Neural crest cell (in vitro differentiated cells): Measurements from ENCODE around the gene TSR3. TPM values are rescaled to one million over a fixed set of nuclear protein-coding genes. Genes with fewer than 3 reads are reported as not detected.

Source experiments
- DNase-seq: peaks from one replicate; pipeline ENCODE4 v3.0.0; 2021; ENCODE audit warnings: low read depth, mixed read lengths, low spot score
- H3K27ac Mint-ChIP-seq: one replicate; pipeline ENCODE4 v1.8.0; 2021; ENCODE audit warnings: mild to moderate bottlenecking, mixed read lengths; ENCODE audit not compliant: unreplicated experiment
- H3K27me3 Mint-ChIP-seq: 2 replicates; pipeline ENCODE4 v1.8.0; 2021; ENCODE audit warnings: low read depth, mild to moderate bottlenecking, mixed read lengths
- H3K36me3 Mint-ChIP-seq: 2 replicates; pipeline ENCODE4 v1.8.0; 2021; ENCODE audit warnings: low read depth, mild to moderate bottlenecking, mixed read lengths
- H3K4me1 Mint-ChIP-seq: 2 replicates; pipeline ENCODE4 v1.8.0; 2021; ENCODE audit warnings: mixed read lengths
- H3K4me3 Mint-ChIP-seq: one replicate; pipeline ENCODE4 v1.8.0; 2021; ENCODE audit warnings: mild to moderate bottlenecking, mixed read lengths
- H3K9me3 Mint-ChIP-seq: 2 replicates; pipeline ENCODE4 v1.8.0; 2021; ENCODE audit warnings: mixed read lengths
- total RNA-seq: library from RNA; stranded (reverse); gene quantifications from 2 replicates; pipeline ENCODE4 v1.2.1, GENCODE V29; 2021
- TF ChIP-seq, protein P1 (sequence below): fragments of 200-600 bp; sonication (generic); conservative IDR thresholded peaks from 2 replicates; pipeline ENCODE4 v1.5.0; 2021; ENCODE audit warnings: antibody characterized with exemption, mild to moderate bottlenecking

Gene TSR3
- total RNA-seq, 1 donor from 2014 or later = 66.2 TPM

DNA sequence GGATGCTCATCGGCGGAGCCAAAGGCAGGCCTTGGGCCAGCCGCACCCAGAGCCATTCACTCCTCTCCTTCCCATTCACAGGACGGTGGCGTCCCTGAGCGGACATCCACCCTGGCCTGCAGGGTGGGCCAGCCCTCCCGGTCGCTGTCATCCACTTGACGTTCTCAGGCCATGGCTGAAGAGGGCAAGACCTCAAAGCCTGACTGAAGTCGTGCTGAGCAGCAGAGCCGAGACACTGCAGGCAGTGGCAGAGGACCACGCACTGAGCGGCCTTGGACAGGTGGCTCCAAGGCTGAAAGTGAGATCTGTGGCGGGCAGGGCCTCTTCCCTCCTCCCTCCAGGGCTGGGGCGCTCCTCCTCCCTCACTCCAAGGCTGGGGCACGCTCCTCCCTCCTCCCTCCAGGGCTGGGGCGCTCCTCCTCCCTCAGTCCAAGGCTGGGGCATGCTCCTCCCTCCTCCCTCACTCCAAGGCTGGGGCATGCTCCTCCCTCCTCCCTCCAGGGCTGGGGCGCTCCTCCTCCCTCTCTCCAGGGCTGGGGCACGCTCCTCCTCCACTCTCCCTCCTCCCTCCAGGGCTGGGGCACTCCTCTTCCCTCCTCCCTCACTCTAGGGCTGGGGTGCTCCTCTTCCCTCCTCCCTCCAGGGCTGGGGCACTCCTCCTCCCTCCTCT is 24.2 kb upstream of the TSR3 start:
- H3K27me3 Mint-ChIP-seq = peaks cover 2% of the 10 kb centered on the region
- no peak overlapping the region for H3K27ac Mint-ChIP-seq
- H3K9me3 Mint-ChIP-seq = no peaks in the 10 kb centered on the region
- TF ChIP-seq, protein P1, sequence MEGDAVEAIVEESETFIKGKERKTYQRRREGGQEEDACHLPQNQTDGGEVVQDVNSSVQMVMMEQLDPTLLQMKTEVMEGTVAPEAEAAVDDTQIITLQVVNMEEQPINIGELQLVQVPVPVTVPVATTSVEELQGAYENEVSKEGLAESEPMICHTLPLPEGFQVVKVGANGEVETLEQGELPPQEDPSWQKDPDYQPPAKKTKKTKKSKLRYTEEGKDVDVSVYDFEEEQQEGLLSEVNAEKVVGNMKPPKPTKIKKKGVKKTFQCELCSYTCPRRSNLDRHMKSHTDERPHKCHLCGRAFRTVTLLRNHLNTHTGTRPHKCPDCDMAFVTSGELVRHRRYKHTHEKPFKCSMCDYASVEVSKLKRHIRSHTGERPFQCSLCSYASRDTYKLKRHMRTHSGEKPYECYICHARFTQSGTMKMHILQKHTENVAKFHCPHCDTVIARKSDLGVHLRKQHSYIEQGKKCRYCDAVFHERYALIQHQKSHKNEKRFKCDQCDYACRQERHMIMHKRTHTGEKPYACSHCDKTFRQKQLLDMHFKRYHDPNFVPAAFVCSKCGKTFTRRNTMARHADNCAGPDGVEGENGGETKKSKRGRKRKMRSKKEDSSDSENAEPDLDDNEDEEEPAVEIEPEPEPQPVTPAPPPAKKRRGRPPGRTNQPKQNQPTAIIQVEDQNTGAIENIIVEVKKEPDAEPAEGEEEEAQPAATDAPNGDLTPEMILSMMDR = no peak
- H3K4me3 Mint-ChIP-seq = no peak overlapping the region
- H3K36me3 Mint-ChIP-seq = no peaks in the 10 kb centered on the region
- DNase-seq = no peak
- H3K4me1 Mint-ChIP-seq = peaks cover 19% of the 10 kb centered on the region

DNA sequence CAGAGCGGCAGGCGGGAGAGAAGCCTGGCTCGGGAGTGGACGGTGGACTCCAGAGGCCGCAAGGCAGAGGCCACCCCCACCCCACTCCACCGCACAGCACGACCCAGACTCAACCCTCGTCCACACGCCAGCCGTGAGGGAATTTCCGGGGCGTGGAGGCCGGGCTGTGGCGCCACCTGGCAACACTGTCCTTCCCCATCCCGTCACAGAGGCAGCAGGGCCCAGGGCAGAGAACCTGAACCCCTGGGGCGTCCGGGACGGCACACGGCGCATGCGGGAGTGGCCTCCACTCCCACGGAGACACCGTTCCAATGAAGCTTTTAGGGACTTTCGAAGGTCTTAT is 23.6 kb upstream of the TSR3 start:
- Mint-ChIP-seq H3K4me3 (no peak overlapping the region), H3K4me1 (peaks cover 19% of the 10 kb centered on the region), H3K9me3 (no peaks in the 10 kb centered on the region), H3K27ac (no peak overlapping the region), H3K36me3 (no peaks in the 10 kb centered on the region), H3K27me3 (peaks cover 2% of the 10 kb centered on the region)
- no peak for DNase-seq
- TF ChIP-seq, protein P1 = no peak

DNA sequence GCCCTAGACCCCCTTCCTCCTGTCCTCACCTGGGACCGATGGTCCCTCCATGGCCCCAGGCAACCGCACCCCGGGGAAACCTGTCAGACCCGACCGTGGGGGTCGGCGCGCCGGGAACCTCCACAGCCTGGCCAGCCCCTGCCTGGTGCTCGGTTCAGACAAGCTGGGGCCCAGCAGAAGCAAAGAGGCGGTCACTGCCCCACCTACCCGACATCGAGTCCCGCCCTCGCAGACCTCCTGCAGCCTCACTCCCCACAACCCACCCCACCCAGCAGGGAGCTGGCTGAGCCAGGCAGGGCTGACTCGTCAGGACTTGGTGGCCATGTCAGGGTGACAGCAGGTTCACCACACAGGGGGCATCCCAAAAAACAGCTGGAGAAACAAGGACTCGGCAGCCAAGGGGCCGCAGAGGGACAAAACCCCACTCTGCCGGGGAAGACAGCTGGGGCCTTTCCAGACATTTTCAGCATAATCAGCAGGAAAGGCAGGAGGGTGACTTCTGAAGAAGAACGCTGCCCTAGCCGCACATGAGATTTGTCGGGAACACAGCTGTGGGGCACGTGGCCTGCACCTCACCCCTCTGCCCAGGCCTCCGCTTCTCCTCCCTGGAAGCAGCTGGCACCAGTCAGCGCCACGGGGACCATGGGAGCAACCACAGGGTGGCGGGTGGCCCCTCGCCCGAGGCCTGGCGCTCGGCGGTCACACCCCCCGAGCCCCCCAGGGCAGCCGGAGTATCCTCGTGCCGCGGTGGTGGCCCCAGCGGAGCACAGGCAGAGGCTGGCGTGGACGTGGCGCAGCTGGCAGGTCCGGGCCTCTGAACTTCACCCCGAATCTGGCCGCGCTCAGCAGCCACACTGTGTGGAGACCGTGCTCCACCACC is 23.0 kb upstream of the TSR3 start:
- H3K4me1 Mint-ChIP-seq = peaks cover 14% of the 10 kb centered on the region
- TF ChIP-seq, protein P1 = no peak
- H3K4me3 Mint-ChIP-seq = no peak overlapping the region
- H3K27ac Mint-ChIP-seq = no peak overlapping the region
- no peaks in the 10 kb centered on the region for H3K9me3 Mint-ChIP-seq
- no peaks in the 10 kb centered on the region for H3K36me3 Mint-ChIP-seq
- peaks cover 2% of the 10 kb centered on the region for H3K27me3 Mint-ChIP-seq
- no peak for DNase-seq

DNA sequence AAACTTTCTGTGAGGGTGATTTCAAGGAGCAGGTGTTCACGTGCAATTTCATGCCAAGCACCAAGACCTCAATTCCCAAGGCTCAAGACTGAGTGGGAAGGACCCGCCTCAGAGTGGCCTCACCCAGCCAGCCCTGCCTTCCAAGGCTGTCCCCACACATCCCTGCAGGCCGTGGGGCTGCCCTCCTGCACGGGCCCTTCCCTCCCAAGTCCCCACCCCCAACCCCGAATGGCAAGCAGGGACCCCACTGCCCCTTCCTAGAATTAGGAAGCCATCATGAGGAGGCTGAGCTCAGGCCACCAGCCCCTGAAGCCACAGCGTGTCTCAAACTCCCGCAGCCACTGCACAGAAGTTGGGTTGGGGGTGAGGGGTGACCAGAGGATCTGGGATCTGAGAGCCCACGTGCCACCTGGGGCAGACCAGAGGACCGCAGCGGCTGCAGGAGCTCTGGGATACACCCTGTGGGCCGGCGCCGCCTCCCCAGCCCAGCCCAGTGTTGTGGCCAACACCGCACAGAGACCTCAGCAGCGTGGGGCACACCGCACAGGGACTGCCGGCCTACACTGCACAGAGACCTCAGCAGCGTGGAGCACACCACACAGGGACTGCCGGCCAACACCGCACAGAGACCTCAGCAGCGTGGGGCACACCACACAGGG is 20.7 kb upstream of the TSR3 start:
- no peak overlapping the region for H3K4me3 Mint-ChIP-seq
- H3K27me3 Mint-ChIP-seq = no peaks in the 10 kb centered on the region
- H3K36me3 Mint-ChIP-seq = no peaks in the 10 kb centered on the region
- H3K4me1 Mint-ChIP-seq = no peaks in the 10 kb centered on the region
- H3K9me3 Mint-ChIP-seq = no peaks in the 10 kb centered on the region
- no peak for DNase-seq
- TF ChIP-seq, protein P1 = no peak
- no peak overlapping the region for H3K27ac Mint-ChIP-seq

DNA sequence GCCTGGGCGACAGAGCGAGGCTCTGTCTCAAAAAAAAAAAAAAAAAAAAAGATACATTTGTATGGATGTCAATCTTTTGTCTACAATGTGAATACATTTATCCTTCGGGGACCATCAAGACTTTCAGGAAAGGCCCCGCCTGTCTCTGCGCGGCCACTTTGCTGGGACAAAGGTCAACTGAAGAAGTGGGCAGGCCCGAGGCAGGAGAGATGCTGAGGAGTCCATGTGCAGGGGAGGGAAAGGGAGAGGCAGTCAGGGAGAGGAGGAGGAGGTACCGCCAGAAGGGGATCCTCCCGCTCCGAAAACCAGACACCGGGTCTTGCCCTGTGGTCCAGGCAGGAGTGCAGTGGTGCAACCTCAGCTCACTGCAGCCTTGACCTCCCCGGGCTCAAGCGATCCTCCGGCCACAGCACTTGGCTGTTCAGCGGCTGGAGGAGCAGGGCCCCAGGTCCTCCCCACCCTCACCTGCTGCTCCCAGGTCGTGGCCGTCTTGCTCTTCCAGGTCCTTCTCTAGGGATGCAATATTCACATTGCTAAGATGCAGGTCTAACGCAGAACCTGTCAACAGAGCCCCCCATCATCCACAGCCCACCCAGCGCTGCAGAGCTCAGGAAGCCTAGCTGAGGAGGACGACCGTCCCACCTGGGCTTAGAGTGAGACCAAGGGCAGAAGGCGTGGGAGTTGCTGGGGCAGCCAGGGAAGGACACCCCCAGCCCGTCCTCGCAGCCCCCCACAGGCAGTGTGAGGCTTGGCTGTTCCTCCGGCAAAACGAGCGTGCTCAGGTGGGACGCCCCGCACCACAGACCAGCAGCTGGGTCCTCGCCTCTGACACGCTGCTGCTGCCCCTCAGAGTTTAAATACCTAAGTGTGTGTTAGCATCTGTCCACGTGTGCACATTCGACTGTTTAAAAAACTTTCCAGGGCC is 19.6 kb upstream of the TSR3 start:
- H3K36me3 Mint-ChIP-seq = no peaks in the 10 kb centered on the region
- H3K4me1 Mint-ChIP-seq = no peaks in the 10 kb centered on the region
- H3K27ac Mint-ChIP-seq = no peak overlapping the region
- TF ChIP-seq, protein P1 = no peak
- no peak overlapping the region for H3K4me3 Mint-ChIP-seq
- no peaks in the 10 kb centered on the region for H3K27me3 Mint-ChIP-seq
- H3K9me3 Mint-ChIP-seq = no peaks in the 10 kb centered on the region
- DNase-seq = no peak
